ENCODE measurements around the gene HIP1.
"Not testable (repeated sequence)": the region's sequence is repeated elsewhere in the genome, so short reads cannot be mapped to it uniquely, and the experiment has no call there.

The HIP1 gene

DNA sequence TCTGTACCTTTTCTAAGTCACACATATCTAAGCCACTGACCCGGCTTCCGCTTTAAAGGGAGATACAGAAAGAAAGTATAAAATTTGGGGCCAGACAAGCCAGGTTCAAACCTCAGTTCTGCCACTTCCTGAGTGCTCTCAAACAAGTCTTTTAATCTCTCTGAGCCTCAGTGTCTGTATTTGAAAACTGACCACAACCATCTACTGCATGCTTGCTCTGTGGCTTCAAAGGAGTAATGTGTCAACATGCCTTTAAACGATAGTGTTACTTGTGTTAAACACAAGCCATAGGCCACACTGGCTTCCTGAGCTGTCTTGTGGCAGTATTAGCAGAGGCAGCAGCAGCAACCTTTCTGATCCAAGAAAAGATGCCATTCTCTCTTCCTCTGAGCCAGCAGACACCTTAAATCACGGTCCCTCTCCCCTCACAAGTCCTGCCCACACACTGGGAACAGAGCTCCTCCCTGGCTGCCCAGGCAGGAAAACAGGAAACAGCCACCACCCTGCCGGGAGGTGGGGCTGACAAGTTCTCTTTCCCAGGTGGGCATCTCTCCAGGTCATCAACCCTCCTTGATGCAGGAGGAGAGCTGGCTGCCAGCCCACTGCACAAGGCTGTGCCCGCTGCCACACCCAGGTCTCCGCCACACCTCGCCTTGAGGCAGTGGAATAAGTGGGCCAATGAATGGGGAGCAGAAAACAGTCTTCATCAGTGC, 10.7 kb downstream of the HIP1 start:
- no peak overlapping the region for H3K4me3 ChIP-seq (ENCODE audit: control insufficient read depth, low read depth, low read length)
- TF ChIP-seq, protein P1, sequence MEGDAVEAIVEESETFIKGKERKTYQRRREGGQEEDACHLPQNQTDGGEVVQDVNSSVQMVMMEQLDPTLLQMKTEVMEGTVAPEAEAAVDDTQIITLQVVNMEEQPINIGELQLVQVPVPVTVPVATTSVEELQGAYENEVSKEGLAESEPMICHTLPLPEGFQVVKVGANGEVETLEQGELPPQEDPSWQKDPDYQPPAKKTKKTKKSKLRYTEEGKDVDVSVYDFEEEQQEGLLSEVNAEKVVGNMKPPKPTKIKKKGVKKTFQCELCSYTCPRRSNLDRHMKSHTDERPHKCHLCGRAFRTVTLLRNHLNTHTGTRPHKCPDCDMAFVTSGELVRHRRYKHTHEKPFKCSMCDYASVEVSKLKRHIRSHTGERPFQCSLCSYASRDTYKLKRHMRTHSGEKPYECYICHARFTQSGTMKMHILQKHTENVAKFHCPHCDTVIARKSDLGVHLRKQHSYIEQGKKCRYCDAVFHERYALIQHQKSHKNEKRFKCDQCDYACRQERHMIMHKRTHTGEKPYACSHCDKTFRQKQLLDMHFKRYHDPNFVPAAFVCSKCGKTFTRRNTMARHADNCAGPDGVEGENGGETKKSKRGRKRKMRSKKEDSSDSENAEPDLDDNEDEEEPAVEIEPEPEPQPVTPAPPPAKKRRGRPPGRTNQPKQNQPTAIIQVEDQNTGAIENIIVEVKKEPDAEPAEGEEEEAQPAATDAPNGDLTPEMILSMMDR (IDR thresholded peaks at IDR 0.05; ENCODE audit: control insufficient read depth, insufficient read depth, low read depth, low read length, missing control alignments) = no peak
- no peak for DNase-seq (ENCODE audit: low read depth)

DNA sequence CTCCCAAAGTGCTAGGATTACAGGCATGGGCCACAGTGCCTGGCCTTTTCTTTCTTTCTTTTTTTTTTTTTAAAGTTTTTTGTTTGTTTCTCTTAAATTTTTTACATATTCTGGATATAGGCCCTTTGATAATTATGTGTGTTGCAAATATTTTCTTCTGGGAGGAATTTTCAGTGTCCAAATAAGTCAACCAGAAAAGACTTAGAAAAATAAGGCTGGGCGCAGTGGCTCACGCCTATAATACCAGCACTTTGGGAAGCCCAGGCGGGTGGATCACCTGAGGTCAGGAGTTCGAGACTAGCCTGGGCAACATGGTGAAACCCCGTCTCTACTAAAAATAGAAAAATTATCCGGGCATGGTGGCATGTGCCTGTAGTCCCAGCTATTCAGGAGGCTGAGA, 11.4 kb downstream of the HIP1 start:
- not testable (repeated sequence) for H3K4me3 ChIP-seq (ENCODE audit: control insufficient read depth, low read depth, low read length); DNase-seq (ENCODE audit: low read depth)

DNA sequence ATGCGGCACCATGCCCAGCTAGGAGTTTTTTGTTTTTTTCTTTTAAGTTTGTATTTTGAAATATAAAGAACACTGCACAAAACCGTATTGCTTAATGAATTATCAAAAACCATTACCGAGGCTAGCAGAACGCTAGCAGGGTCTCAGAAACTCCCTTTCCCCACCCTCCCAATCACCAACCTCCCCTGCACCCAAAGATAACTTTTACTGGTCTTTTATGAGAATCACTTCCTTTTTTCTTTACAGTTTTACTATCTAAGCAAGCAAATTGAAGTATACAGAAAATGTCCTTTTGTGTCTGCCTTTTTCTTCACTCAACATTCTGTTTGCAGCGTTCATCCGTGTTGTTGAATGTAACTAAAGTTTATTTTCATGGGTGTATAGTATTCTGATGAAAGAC, 13.4 kb downstream of the HIP1 start:
- no peak overlapping the region for H3K4me3 ChIP-seq (ENCODE audit: control insufficient read depth, low read depth, low read length)
- TF ChIP-seq, protein P1 (IDR thresholded peaks at IDR 0.05; ENCODE audit: control insufficient read depth, insufficient read depth, low read depth, low read length, missing control alignments) = no peak
- no peak for DNase-seq (ENCODE audit: low read depth)

DNA sequence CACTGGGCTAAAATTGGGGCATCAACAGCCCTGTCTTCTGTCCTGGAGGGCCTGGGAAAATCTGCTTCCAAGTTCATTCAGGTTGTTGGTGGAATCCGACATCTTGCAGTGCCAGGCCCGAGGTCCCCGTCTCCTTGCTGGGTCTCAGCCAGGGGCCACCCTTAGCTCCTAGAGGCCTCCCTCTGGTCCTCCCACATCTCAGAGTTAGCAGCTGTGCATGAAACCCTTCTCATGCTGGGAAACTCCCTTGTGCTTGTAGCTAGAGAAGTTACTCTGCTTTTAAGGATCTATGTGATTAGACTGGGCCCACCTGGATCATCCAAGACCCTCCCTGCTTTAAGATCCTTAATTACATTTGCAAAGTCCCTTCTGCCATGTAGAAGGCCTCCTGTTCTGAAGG, 15.3 kb downstream of the HIP1 start:
- TF ChIP-seq, protein P1 (IDR thresholded peaks at IDR 0.05; ENCODE audit: control insufficient read depth, insufficient read depth, low read depth, low read length, missing control alignments) = no peak
- no peak overlapping the region for H3K4me3 ChIP-seq (ENCODE audit: control insufficient read depth, low read depth, low read length)
- DNase-seq (ENCODE audit: low read depth) = no peak

DNA sequence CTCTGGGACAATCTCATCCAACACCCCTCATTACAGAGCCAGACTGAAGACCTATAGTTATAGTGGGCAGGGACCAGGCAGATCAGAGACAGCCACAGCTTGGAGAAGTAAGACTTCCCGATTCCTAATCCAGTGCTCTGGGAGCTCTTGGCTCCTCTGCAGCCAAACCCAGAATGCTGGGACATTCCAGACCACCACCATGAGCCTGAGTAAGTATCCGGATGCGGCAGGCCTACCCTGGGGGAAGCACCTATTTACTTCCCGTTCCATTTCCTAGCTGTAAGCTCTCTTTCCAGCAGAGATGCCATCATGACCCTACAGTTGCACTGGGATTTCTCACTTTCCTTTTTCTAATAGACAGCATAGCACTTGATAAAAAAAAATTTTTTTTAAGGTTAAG, 16.4 kb downstream of the HIP1 start:
- no peak for DNase-seq (ENCODE audit: low read depth)
- H3K4me3 ChIP-seq (ENCODE audit: control insufficient read depth, low read depth, low read length) = no peak overlapping the region
- TF ChIP-seq, protein P1 (IDR thresholded peaks at IDR 0.05; ENCODE audit: control insufficient read depth, insufficient read depth, low read depth, low read length, missing control alignments) = no peak

DNA sequence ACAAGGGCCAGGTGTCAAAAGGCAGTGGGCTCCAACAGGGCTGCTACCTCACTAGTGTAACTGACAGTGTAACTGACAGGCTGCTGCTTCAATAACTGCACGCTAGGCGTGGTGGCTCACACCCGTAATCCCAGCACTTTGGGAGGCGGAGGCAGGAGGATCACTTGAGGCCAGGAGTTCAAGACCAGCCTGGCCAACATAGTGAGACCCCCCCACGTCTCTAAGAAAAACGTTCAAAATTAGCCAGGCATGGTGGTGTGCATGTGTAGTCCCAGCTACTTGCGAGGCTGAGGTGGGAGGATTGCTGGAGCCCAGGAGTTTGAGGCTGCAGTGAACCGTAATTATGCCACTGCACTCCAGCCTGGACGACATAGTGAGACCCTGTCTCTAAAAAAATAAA, 16.8 kb downstream of the HIP1 start:
- not testable (repeated sequence) for H3K4me3 ChIP-seq (ENCODE audit: control insufficient read depth, low read depth, low read length); DNase-seq (ENCODE audit: low read depth)

DNA sequence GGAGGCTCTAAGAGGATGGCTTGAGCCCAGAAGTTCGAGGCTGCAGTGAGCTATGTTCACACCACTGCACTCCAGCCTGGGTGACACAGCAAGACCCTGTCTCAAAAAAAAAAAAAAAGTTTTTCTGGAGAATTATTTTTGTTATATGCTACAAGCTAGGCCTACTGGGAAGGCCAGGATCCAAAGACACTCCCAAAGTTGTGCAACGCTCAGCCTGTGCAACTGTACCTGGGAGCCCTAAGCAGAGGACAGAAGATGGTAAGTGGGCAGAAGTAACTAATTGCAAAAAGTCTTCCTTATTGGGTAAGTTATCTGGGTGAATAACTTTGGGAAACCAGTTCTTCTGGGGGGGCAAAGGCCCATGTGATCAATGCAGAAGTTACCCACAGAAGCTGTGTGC, 17.3 kb downstream of the HIP1 start:
- no peak overlapping the region for H3K4me3 ChIP-seq (ENCODE audit: control insufficient read depth, low read depth, low read length)
- DNase-seq (ENCODE audit: low read depth) = no peak
- TF ChIP-seq, protein P1 (IDR thresholded peaks at IDR 0.05; ENCODE audit: control insufficient read depth, insufficient read depth, low read depth, low read length, missing control alignments) = no peak

DNA sequence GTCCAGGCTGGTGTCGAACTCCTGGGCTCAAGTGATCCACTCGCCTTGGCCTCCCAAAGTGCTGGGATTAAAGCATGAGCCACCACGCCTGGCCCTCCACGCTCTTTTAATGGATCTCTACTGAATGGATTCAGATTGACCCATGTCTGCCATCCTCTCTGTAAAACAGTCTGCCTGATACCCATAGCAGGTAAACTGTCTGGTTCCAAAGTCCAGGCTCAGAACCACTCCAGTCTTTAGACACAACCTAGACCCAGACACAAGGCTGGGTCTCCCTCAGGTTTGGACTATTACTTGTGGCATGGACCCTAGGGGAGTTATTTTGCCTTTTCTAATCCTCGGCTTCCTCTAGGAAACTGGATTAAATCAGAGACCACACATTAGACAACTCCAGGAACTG, 19.1 kb downstream of the HIP1 start:
- no peak for DNase-seq (ENCODE audit: low read depth)
- TF ChIP-seq, protein P1 (IDR thresholded peaks at IDR 0.05; ENCODE audit: control insufficient read depth, insufficient read depth, low read depth, low read length, missing control alignments) = no peak
- no peak overlapping the region for H3K4me3 ChIP-seq (ENCODE audit: control insufficient read depth, low read depth, low read length)

Measured in AG09309 (cell line).